Stimulated activated effector memory CD8-positive, alpha-beta T cell treated with anti-CD3 and anti-CD28 coated beads, Interleukin-12 subunit alpha, Interleukin-12 subunit beta, amount 100 ng/mL, for 72 hours (primary cell): Measurements from ENCODE around the gene CHKB.

ENCODE experiments used
- ATAC-seq: fragments of 150-1000 bp; cut with Tn5 transposase; 2 replicates; pipeline ENCODE4 v1.10.0; 2021
- DNase-seq, 2 donors: peaks; one replicate each; pipeline ENCODE4 v3.0.0; 2021 to 2022; ENCODE audit warnings: low spot score in 2 of 2
- H3K27ac Mint-ChIP-seq: one replicate; pipeline ENCODE4 v1.8.0; 2022; ENCODE audit warnings: mild to moderate bottlenecking, mixed read lengths
- H3K36me3 Mint-ChIP-seq: one replicate; pipeline ENCODE4 v1.8.0; 2022; ENCODE audit warnings: mild to moderate bottlenecking, mixed read lengths
- H3K4me1 Mint-ChIP-seq: one replicate; pipeline ENCODE4 v1.8.0; 2022; ENCODE audit warnings: mixed read lengths
- H3K4me3 Mint-ChIP-seq: one replicate; pipeline ENCODE4 v1.8.0; 2022; ENCODE audit warnings: mild to moderate bottlenecking, mixed read lengths
- H3K9me3 Mint-ChIP-seq: one replicate; pipeline ENCODE4 v1.8.0; 2022; ENCODE audit warnings: mixed read lengths

Gene CHKB

GRCh38 chr22:50585238-50585637 is 2.6 kb upstream of the CHKB start:
- peaks cover 24% of the 10 kb centered on the region for H3K36me3 Mint-ChIP-seq
- DNase-seq (no peak), ATAC-seq (no peak)
- no peak overlapping the region for H3K27ac Mint-ChIP-seq
- no peak overlapping the region for H3K4me3 Mint-ChIP-seq
- H3K4me1 Mint-ChIP-seq, result peaks cover 20% of the 10 kb centered on the region
- no peaks in the 10 kb centered on the region for H3K9me3 Mint-ChIP-seq

GRCh38 chr22:50584106-50585096 is 1.8 kb upstream of the CHKB start:
- Mint-ChIP-seq H3K4me1 (peaks cover 28% of the 10 kb centered on the region), H3K36me3 (peaks cover 32% of the 10 kb centered on the region), H3K27ac (no peak overlapping the region), H3K4me3 (peak overlapping the region; percentile 92), H3K9me3 (no peaks in the 10 kb centered on the region)
- no peak for DNase-seq
- ATAC-seq, result no peak

DNA sequence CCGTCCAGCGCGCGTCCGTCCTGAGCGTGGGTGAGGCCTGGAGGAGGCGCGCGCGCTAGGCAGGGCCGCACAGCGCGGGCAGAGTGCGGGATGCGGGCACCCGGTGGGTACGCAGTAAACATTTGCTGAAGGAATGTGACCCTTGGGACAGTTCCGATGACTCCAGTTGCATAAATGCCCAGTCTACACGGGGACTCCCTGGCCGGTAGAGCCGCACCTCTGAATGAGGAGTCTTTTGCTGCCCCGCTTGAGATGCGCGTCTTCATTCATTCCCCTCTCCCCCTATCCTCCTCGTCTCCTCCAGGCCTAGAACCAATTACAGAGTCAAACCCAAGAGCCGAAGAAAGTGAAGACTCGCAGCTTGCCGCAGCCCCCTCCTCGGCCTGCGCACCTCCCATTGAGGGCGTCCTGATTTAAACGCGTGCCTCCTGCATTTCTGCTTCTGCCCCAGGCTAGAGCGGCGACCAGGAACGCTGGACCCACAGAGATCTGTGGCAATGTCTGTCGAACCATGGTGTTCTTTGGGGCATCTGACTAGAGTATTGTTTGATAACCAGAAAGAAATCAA is 729 bp upstream of the CHKB start:
- Mint-ChIP-seq H3K4me3 (peak overlapping the region; percentile 92), H3K4me1 (peaks cover 29% of the 10 kb centered on the region), H3K27ac (peak overlapping the region; percentile 96), H3K9me3 (no peaks in the 10 kb centered on the region), H3K36me3 (peaks cover 36% of the 10 kb centered on the region)
- DNase-seq (no peak), ATAC-seq (peak; percentile 26)

DNA sequence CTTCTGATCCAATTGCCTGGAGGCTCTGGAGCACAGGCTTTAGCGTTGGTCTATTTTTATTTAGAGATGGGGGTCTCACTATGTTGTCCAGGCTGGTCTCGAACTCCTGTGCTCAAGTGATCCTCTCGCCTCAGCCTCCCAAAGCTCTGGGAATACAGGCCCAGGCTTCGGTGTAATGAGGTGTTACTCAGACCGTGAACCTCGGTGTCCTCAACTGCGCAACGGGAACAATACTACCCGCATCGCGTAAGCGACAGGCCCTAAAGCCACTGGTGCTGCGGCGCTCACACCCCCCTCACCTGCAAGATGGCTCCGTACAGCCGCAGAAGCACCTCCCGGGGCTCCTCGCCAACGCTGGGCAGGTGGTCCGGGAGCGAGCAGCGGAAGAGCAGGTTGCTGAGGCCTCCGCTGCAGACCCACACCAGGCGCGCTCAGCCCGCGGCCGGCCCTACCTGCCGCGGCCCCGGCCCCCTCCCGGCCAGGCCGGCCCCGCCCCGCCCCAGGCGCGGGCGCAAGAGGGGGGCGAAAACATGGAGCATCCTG is 628 bp downstream of the CHKB start:
- H3K9me3 Mint-ChIP-seq, result no peaks in the 10 kb centered on the region
- H3K27ac Mint-ChIP-seq, result peak overlapping the region; percentile 96
- DNase-seq, result no peak
- peak overlapping the region; percentile 92 for H3K4me3 Mint-ChIP-seq
- peak; percentile 1 for ATAC-seq
- peaks cover 30% of the 10 kb centered on the region for H3K36me3 Mint-ChIP-seq
- H3K4me1 Mint-ChIP-seq, result peaks cover 36% of the 10 kb centered on the region

GRCh38 chr22:50581031-50581949 is 1.4 kb downstream of the CHKB start:
- peak overlapping the region; percentile 96 for H3K27ac Mint-ChIP-seq

GRCh38 chr22:50579752-50580151 is 2.9 kb downstream of the CHKB start:
- Mint-ChIP-seq H3K36me3 (peaks cover 36% of the 10 kb centered on the region), H3K4me1 (peaks cover 36% of the 10 kb centered on the region), H3K27ac (peak overlapping the region; percentile 80), H3K9me3 (no peaks in the 10 kb centered on the region), H3K4me3 (no peak overlapping the region)
- ATAC-seq (no peak), DNase-seq (no peak)

More at GRCh38 chr22:50581031-50581949, 1.4 kb downstream of the CHKB start:
- Mint-ChIP-seq H3K36me3 (peaks cover 30% of the 10 kb centered on the region), H3K4me1 (peaks cover 36% of the 10 kb centered on the region), H3K9me3 (no peaks in the 10 kb centered on the region), H3K4me3 (peak overlapping the region; percentile 92)
- ATAC-seq (no peak), DNase-seq (no peak)

GRCh38 chr22:50578776-50579310 is 3.8 kb downstream of the CHKB start:
- H3K4me3 Mint-ChIP-seq, result no peak overlapping the region
- no peak overlapping the region for H3K27ac Mint-ChIP-seq
- DNase-seq (no peak), ATAC-seq (no peak)
- no peaks in the 10 kb centered on the region for H3K9me3 Mint-ChIP-seq
- peaks cover 36% of the 10 kb centered on the region for H3K4me1 Mint-ChIP-seq
- H3K36me3 Mint-ChIP-seq, result peaks cover 34% of the 10 kb centered on the region

DNA sequence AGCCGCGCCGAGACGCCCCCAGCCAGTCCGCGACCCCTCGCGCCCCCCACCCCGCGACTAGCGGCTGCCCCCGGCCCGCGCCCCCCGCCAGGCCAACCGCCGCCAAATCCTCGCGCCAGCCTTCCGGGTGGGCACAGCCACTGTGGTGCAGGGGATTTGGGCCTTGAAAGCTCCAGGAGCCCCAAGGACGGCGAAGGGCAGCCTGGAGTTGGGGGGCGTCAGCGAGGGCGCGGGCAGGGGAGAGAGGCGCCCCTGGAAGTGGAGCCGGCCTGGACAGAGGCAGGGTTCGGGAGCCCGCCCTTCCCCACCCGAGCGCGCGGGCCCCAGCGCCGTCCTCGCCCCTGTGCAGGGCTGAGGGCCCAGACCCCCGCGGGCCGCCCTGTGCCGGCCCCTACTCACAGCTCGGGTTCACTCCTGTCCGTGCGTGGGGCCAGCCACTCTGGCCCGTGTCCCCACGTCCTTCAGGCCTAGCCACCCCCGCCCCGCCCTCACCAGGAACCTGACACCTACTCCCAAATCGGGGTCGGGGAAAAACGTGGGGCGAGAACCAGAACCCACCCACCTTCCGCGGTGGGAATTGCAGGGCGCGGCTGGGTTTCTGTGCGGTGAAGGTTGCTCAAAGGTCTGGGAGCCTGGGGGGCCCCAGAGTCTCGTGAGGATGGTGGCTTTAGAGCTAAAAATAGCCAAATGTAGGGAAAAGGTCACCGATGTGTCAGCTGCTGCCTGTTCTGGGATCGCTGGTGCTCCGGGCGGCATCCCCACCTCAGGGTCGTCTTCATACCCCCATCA is 4.5 kb downstream of the CHKB start, which contains the start of gene CPT1B:
CPT1B (minus strand) TSS at position 441 of the 789 bp plus-strand sequence. CDS start 512 bp downstream, outside the sequence.
- Mint-ChIP-seq H3K4me3 (no peak within 1 kb of the TSS), H3K4me1 (peaks cover 30% of the 10 kb centered on the region), H3K9me3 (no peaks in the 10 kb centered on the region), H3K27ac (peak within 1 kb of the TSS; percentile 80), H3K36me3 (peaks cover 30% of the 10 kb centered on the region)
- DNase-seq, result no peak
- no peak for ATAC-seq

DNA sequence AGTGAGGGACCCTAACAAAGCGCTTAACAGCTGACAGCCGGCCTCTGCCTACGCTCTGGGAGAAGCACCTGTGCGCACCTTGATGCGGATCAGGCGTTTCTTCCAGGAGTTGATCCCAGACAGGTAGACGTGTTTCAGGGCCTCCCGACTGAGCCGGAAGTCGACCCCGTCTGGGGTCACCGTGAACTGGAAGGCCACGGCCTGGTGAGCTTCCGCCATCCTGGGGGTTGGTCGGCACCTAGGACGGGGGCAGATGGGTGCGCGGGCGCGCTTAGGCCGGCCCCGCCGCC is 5.0 kb downstream of the CHKB start:
- Mint-ChIP-seq H3K4me3 (no peak overlapping the region), H3K27ac (peak overlapping the region; percentile 8)

DNA sequence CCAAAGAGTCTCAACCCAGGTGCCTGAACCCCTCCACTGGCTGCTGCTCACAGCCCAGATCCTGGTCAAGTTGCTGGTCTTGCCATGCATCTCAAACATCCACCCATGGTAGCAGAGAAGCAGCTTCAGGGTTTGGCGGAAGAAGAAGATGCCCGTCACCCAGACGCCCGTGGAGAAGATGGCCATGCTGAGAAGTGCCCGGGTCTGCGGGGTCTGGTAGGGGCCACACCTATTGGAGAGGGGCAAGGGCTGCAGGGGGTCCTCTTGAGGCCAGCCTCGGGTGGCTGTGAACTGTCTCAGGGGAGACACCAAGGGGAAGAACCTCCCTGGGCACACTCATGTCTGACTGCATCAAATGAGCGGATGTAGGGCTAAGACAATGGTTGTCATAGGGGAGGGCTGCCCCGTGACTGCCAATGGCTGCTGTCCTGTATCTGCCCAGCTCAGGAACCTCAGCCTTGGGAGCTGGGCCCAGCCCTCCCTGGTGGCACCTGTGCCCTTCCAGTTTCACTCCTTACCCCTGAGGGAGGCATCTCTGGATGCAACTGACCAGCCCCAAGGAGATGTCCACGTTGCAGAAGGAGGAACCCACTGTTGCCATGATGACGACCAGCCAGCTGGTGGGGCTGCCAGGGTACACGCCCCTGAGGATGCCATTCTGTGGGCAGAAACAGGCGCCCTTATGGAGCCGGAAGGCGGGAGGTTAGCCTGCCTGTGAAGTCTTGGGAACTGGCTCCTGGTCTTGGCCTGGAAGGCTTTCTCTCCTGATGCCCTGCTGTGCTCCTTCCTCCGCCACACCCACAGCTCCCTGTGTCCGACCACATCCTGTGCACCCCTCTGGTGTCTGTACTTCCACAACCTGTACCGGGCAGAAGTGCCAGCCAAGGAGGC is 5.6 kb downstream of the CHKB start:
- Mint-ChIP-seq H3K9me3 (no peaks in the 10 kb centered on the region), H3K4me3 (no peak overlapping the region), H3K4me1 (peaks cover 30% of the 10 kb centered on the region), H3K27ac (peak overlapping the region; percentile 8), H3K36me3 (peaks cover 35% of the 10 kb centered on the region)
- ATAC-seq (peak; percentile 8), DNase-seq (no peak)

More for the DNA sequence above, 5.0 kb downstream of the CHKB start:
- ATAC-seq (no peak), DNase-seq (no peak)
- no peaks in the 10 kb centered on the region for H3K9me3 Mint-ChIP-seq
- peaks cover 30% of the 10 kb centered on the region for H3K4me1 Mint-ChIP-seq
- peaks cover 31% of the 10 kb centered on the region for H3K36me3 Mint-ChIP-seq

- no peaks in the 10 kb centered on the region for H3K9me3 Mint-ChIP-seq
Measured at GRCh38 chr22:50576070-50576469, 6.6 kb downstream of the CHKB start.

DNA sequence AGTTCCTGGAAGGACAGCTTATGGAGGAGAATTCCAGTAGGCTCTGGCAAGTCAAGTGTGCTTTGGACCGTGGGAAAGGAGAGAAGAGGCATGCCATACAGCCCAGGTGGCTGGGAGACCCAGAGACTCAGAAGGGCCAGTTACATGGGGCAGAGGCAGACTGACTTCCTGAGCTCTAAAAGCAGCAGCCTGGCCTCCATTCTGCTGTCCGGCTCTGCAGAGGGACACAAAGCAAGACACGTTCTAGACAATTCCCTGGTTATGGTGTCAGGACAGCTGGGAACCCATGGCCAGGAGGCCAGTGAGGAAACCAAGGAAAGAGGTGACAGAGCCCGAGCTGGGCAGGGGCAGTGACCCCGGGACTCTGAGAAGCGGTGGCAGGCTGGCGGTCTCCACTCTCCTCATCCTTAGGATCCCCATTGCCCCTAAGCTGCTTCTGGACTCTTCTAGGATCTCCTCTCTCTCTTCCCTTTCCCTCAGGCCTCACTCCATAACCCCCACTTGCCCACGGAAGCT is 7.2 kb downstream of the CHKB start:
- peaks cover 38% of the 10 kb centered on the region for H3K36me3 Mint-ChIP-seq
- H3K4me1 Mint-ChIP-seq, result peaks cover 18% of the 10 kb centered on the region
- H3K9me3 Mint-ChIP-seq, result no peaks in the 10 kb centered on the region
- H3K4me3 Mint-ChIP-seq, result no peak overlapping the region
- H3K27ac Mint-ChIP-seq, result no peak overlapping the region
- DNase-seq (no peak), ATAC-seq (no peak)

More at GRCh38 chr22:50576070-50576469, 6.6 kb downstream of the CHKB start:
- DNase-seq, result no peak
- H3K36me3 Mint-ChIP-seq, result peaks cover 38% of the 10 kb centered on the region
- H3K4me3 Mint-ChIP-seq, result no peak overlapping the region
- no peak overlapping the region for H3K27ac Mint-ChIP-seq
- H3K4me1 Mint-ChIP-seq, result peaks cover 22% of the 10 kb centered on the region
- ATAC-seq, result no peak

DNA sequence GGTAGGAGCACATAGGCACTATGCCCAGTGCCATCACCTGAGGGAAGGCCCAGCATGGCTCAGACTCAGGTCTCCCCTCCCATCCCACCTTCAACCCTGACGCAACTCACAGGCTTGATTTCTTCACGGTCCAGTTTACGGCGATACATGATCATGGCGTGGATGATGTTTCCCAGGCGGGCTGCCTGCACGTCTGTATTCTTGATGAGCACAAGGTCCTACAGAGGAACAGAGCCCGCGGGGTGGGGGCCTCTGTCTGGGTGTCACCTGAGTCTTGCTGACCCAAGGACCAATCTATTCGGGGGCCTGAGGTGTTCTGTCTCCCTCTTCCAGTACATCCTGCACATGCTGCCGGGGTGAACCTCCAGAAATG is 8.3 kb downstream of the CHKB start:
- H3K36me3 Mint-ChIP-seq, result peaks cover 36% of the 10 kb centered on the region
- no peak overlapping the region for H3K27ac Mint-ChIP-seq
- no peak for ATAC-seq
- H3K4me1 Mint-ChIP-seq, result peaks cover 7% of the 10 kb centered on the region
- no peaks in the 10 kb centered on the region for H3K9me3 Mint-ChIP-seq
- DNase-seq, result no peak
- no peak overlapping the region for H3K4me3 Mint-ChIP-seq
